ENCODE data around the gene MKNK2. TPM values are rescaled to one million over a fixed set of nuclear protein-coding genes. Genes with fewer than 3 reads are reported as not detected.

Gene MKNK2
- total and polyA plus RNA-seq, 12 donors: 107 to 260 (median 144) TPM

DNA sequence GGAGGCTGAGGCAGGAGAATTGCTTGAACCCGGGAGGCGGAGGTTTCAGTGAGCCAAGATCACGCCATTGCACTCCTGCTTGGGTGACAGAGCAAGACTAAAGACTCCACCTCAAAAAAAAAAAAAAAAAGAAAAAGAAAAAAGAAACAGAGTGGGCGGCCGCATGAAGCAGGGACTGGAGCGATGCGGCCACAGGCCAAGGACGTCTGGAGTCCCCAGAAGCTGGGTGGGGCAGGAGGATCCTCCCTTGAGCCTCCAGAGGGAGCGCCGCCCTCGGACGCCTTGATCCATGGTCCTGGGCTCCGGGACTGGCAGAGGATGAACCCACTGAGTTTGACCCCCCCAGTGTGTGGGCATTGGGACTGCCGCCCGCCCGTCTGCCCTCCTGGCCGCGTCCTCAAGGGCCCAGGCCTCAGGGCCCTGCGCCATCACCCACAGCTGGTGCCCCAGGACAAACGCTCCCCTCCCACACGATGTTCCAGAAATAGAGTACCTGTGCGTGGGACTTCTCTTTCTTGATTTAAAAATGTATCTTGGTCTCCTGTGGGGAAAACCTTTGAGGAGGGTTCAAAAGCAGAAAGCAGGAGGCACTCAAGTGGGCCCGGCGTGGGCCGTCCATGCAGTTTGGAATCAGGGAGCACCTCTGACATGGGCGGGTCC is 51.1 kb downstream of the MKNK2 start:
- 87 to 91% methylated on average over 26 of the region's 26 CpGs for WGBS, 2 donors
- Histone ChIP-seq H3K27me3 (no peaks in the 10 kb centered on the region), H3K27ac (no peak overlapping the region), H3K9me3 (no peaks in the 10 kb centered on the region), H3K36me3 (peaks cover 0 to 71% (median 18%) of the 10 kb centered on the region in 9 donors), H3K4me1 (no peaks in the 10 kb centered on the region), H3K4me3 (no peak overlapping the region)
- ATAC-seq (peak in 1 of 8 donors; percentile 23), DNase-seq (no peak)
- TF ChIP-seq, protein P1, sequence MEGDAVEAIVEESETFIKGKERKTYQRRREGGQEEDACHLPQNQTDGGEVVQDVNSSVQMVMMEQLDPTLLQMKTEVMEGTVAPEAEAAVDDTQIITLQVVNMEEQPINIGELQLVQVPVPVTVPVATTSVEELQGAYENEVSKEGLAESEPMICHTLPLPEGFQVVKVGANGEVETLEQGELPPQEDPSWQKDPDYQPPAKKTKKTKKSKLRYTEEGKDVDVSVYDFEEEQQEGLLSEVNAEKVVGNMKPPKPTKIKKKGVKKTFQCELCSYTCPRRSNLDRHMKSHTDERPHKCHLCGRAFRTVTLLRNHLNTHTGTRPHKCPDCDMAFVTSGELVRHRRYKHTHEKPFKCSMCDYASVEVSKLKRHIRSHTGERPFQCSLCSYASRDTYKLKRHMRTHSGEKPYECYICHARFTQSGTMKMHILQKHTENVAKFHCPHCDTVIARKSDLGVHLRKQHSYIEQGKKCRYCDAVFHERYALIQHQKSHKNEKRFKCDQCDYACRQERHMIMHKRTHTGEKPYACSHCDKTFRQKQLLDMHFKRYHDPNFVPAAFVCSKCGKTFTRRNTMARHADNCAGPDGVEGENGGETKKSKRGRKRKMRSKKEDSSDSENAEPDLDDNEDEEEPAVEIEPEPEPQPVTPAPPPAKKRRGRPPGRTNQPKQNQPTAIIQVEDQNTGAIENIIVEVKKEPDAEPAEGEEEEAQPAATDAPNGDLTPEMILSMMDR (IDR thresholded peaks at IDR 0.05): no peak
- intact Hi-C loops (cut with DNase I): no loop called here

DNA sequence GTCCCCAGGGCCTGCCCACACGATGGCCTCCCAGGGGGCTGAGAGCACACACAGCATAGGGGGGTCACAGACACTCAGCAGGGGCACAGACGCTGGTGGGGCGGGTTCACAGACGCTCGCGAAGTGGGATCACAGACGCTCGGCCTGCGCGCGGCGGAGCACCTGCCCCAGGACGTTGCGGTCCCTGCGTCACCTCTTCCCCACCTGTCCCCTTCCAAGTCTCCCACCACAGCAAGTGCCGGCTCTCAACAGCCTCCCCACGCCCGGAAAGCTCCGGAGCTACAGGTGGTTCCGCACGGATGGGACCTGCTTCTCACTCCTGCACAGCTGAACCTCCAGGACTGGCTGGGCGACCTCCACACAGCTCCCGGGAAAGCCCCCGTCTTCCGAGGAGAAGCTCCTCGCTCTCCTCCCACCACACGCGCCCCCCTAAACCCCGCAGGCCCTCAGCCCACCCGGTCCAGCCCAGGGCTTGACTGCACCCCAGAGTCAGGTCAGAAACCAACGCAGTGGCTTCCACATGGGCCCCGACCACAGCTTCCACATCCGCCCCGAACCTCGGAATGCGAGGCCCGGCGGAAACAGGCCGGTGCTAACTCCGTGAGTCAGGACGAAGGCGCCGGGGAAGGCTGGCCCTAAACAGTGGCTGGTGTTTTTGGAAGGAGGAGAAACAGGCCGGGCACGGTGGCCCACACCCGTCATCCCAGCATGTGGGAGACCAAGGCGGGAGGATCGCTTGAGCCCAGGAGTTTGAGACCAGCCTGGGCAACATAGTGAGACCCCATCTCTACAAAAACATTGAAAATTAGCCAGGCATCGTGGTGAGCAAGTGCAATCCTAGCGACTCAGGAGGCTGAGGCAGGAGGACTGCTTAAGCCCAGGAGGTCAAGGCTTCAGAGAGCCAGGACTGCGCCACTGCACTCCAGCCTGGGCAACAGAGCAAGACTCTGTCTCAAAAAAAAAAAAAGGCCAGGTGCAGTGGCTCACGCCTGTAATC is 52.0 kb downstream of the MKNK2 start:
- ATAC-seq (peak in 4 of 8 donors; percentile 9 to 37 (median 14)), DNase-seq (no peak)
- intact Hi-C loops (cut with DNase I): no loop called here

DNA sequence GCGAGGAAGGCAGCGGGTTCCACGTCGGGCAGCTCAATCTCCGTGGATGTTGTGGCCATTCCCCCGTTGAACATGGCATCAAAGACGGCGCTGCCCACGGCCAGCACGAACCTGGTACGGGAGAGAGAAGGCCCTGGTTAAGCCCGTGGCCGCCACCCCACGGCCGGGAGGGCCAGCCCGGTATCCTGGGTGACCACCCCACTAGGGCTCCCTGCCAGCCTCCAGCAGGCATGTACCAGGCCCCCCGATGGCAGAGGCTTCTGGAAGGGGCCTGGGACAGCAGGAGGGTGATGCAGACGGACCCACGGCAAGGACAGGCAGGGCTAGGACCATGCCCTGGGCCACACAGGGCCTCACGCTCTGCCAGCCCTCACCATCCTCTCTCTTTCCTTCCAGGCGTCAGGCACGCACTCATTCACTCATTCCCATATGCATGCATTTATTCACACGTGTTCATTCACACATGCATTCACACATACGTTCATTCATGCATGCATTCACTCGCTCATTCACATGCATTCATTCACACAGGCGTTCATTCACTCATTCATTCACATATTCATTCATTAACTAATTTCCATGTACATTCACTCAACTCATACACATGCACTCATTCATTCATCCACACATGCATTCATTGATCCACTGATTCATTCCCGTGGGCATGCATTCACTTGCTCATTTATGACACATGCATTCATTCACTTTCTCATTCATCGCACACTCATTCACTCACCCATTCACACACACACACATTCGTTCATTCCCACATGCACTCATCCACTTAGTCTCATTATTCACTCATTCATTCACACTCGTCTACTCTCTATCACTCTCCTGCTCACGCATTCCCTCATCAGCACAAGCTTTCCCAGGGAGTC is 53.5 kb downstream of the MKNK2 start:
- no peaks in the 10 kb centered on the region for H3K4me1 ChIP-seq
- H3K9me3 ChIP-seq: no peaks in the 10 kb centered on the region
- H3K4me3 ChIP-seq: no peak overlapping the region
- no peak overlapping the region for H3K27ac ChIP-seq
- 96% methylated on average over 31 of the region's 31 CpGs for WGBS, 2 donors
- TF ChIP-seq, protein P1 (IDR thresholded peaks at IDR 0.05): no peak
- intact Hi-C loops (cut with DNase I): no loop called here
- DNase-seq: no peak
- ATAC-seq: peak in 1 of 8 donors; percentile 31
- no peaks in the 10 kb centered on the region for H3K27me3 ChIP-seq
- H3K36me3 ChIP-seq: peaks cover 0 to 80% (median 18%) of the 10 kb centered on the region in 9 donors

More for the DNA sequence above, 52.0 kb downstream of the MKNK2 start:
- TF ChIP-seq, protein P1 (IDR thresholded peaks at IDR 0.05): no peak
- H3K9me3 ChIP-seq: no peaks in the 10 kb centered on the region
- H3K27me3 ChIP-seq: no peaks in the 10 kb centered on the region
- H3K27ac ChIP-seq: no peak overlapping the region
- H3K4me3 ChIP-seq: no peak overlapping the region
- H3K36me3 ChIP-seq: peaks cover 0 to 80% (median 18%) of the 10 kb centered on the region in 9 donors
- WGBS, 2 donors: 93 to 96% methylated on average over 52 of the region's 52 CpGs
- no peaks in the 10 kb centered on the region for H3K4me1 ChIP-seq

Measured in heart right ventricle (tissue), 16 donors.